HepG2 (cell line): ENCODE results near the gene CACNA2D1. TPM values are rescaled to one million over a fixed set of nuclear protein-coding genes. Genes with fewer than 3 reads are reported as not detected.

ENCODE experiments used
- ATAC-seq: fragments of 200-7000 bp; cut with Tn5 transposase; 3 replicates; pipeline ENCODE4 v1.9.1; 2020; ENCODE audit warnings: mild to moderate bottlenecking, moderate library complexity
- BruUV-seq: library from RNA; stranded (reverse); fragments of 400-500 nt; replicated peaks from 2 replicates; lab custom pipeline; 2021; lab: Mats Ljungman, UMichigan
- CTCF ChIA-PET: fragments of 300-600 bp; formaldehyde crosslinking; extraction: SDS; loops from one replicate; lab custom pipeline; 2021; ENCODE audit warnings: low total read pairs, inconsistent platforms, low intra/inter-chr PET ratio; lab: Yijun Ruan, JAX
- POLR2A ChIA-PET: fragments of 350-600 bp; sonication (Branson Sonifier 250); formaldehyde crosslinking; loops from one replicate; lab custom pipeline; 2020; ENCODE audit warnings: antibody characterized with exemption, inconsistent platforms; lab: Yijun Ruan, JAX
- DNase-seq: peaks from one replicate; pipeline ENCODE4 v3.0.0-alpha.2; 2015; ENCODE audit warnings: low spot score
- FAIRE-seq: peaks from 3 replicates; lab custom pipeline; 2011; peaks lifted over from hg19 to GRCh38; lab: Jason Lieb, UNC
- H2AFZ ChIP-seq: one replicate; pipeline ENCODE4 v1.6.1; 2011; ENCODE audit warnings: low read length, inconsistent platforms
- H3K27ac ChIP-seq: fragments of 300-600 bp; 3 replicates; pipeline ENCODE4 v1.8.0; 2011; ENCODE audit warnings: mixed run types, mild to moderate bottlenecking, mixed read lengths, low read length, inconsistent platforms; ENCODE audit not compliant: insufficient read depth; ENCODE audit errors: extremely low read length
- H3K27me3 ChIP-seq, 2 experiments: fragments of 200-600 bp in 1 of 2; 2 replicates in 1 of 2; 3 replicates in 1 of 2; pipeline versions ENCODE4 v1.6.0 to v1.8.0; 2011; ENCODE audit warnings: low read length in 2 of 2, mild to moderate bottlenecking in 2 of 2, moderate library complexity in 2 of 2, inconsistent platforms in 1 of 2; ENCODE audit not compliant: insufficient read depth in 2 of 2, control insufficient read depth in 1 of 2
- H3K36me3 ChIP-seq, 2 experiments: fragments of 200-600 bp in 1 of 2; replicated peaks in 1 of 2; 2 replicates in 1 of 2; 3 replicates in 1 of 2; pipeline versions ENCODE4 v1.5.1 to v1.8.0; 2011; ENCODE audit warnings: low read length in 2 of 2, inconsistent platforms in 1 of 2; ENCODE audit not compliant: insufficient read depth in 2 of 2, control insufficient read depth in 1 of 2
- H3K4me1 ChIP-seq: 2 replicates; pipeline ENCODE4 v1.5.1; 2012; ENCODE audit warnings: low read length, inconsistent platforms; ENCODE audit not compliant: insufficient read depth
- H3K4me2 ChIP-seq: 2 replicates; pipeline ENCODE4 v1.6.0; 2011; ENCODE audit warnings: low read depth, low read length, inconsistent platforms
- H3K4me3 ChIP-seq, 3 experiments: fragments of 200-600 bp in 1 of 3; sonication (generic), shearing (Covaris generic) in 1 of 3; replicated peaks in 1 of 3; 2 replicates each; pipeline ENCODE4 v1.5.1; 2011 to 2016; ENCODE audit warnings: low read length in 3 of 3, inconsistent platforms in 2 of 3, low read depth in 2 of 3, mild to moderate bottlenecking in 2 of 3, control low read depth in 1 of 3, mixed read lengths in 1 of 3; ENCODE audit not compliant: insufficient read depth in 1 of 3
- H3K79me2 ChIP-seq: one replicate; pipeline ENCODE4 v1.6.1; 2011; ENCODE audit warnings: low read length, inconsistent platforms; ENCODE audit not compliant: insufficient read depth
- H3K9ac ChIP-seq: 2 replicates; pipeline ENCODE4 v1.6.0; 2011; ENCODE audit warnings: mild to moderate bottlenecking, low read depth, low read length, inconsistent platforms; ENCODE audit not compliant: insufficient read depth
- H3K9me3 ChIP-seq: 2 replicates; pipeline ENCODE4 v1.5.1; 2012; ENCODE audit warnings: mild to moderate bottlenecking, low read length
- H4K20me1 ChIP-seq: 2 replicates; pipeline ENCODE4 v1.6.0; 2011; ENCODE audit warnings: inconsistent platforms, mild to moderate bottlenecking, low read length, moderate library complexity; ENCODE audit not compliant: insufficient read depth
- ATAD3A ChIP-seq: sonication (generic); formaldehyde crosslinking; IDR thresholded peaks from 2 replicates; pipeline ENCODE4 v1.4.0; 2020; ENCODE audit warnings: missing genetic modification reagents
- ATF1 ChIP-seq: IDR thresholded peaks from 2 replicates; pipeline ENCODE4 v1.6.1; 2016; ENCODE audit warnings: mild to moderate bottlenecking, control low read depth
- ATRX ChIP-seq: sonication (generic); formaldehyde crosslinking; IDR thresholded peaks from 2 replicates; pipeline ENCODE4 v1.4.0; 2020; ENCODE audit warnings: missing genetic modification reagents, borderline replicate concordance
- GABPB1 ChIP-seq: IDR thresholded peaks from 2 replicates; pipeline ENCODE4 v1.6.1; 2016; ENCODE audit warnings: mild to moderate bottlenecking, missing genetic modification reagents, moderate library complexity, missing compliant biosample characterization
- GATAD2A ChIP-seq: IDR thresholded peaks from 2 replicates; pipeline ENCODE4 v1.6.1; 2016
- MYNN ChIP-seq: sonication (generic); formaldehyde crosslinking; IDR thresholded peaks from 2 replicates; pipeline ENCODE4 v1.4.0; 2020; ENCODE audit warnings: mild to moderate bottlenecking, low read depth, missing genetic modification reagents
- SNAPC5 ChIP-seq: sonication (generic); formaldehyde crosslinking; IDR thresholded peaks from 2 replicates; pipeline ENCODE4 v1.8.1; 2023; ENCODE audit warnings: mild to moderate bottlenecking, missing genetic modification reagents, borderline replicate concordance
- THRA ChIP-seq: sonication (generic); formaldehyde crosslinking; IDR thresholded peaks from 2 replicates; pipeline ENCODE4 v1.4.0; 2020; ENCODE audit warnings: missing genetic modification reagents, borderline replicate concordance
- ZBTB25 ChIP-seq: IDR thresholded peaks from 2 replicates; pipeline ENCODE4 v1.6.1; 2018; ENCODE audit warnings: missing genetic modification reagents
- ZBTB7A ChIP-seq: sonication (generic); formaldehyde crosslinking; IDR thresholded peaks from 2 replicates; pipeline ENCODE4 v1.8.0; 2022; ENCODE audit warnings: mild to moderate bottlenecking, missing genetic modification reagents
- ZMYM2 ChIP-seq: sonication (generic); formaldehyde crosslinking; IDR thresholded peaks from 2 replicates; pipeline ENCODE4 v1.8.0; 2022; ENCODE audit warnings: mild to moderate bottlenecking, missing genetic modification reagents
- ZNF12 ChIP-seq: sonication (generic); formaldehyde crosslinking; IDR thresholded peaks from 2 replicates; pipeline ENCODE4 v1.5.0; 2020; ENCODE audit warnings: missing genetic modification reagents
- ZNF224 ChIP-seq: sonication (generic); formaldehyde crosslinking; IDR thresholded peaks from 2 replicates; pipeline ENCODE4 v1.5.0; 2020; ENCODE audit warnings: mild to moderate bottlenecking, missing genetic modification reagents
- ZNF264 ChIP-seq: sonication (generic); formaldehyde crosslinking; IDR thresholded peaks from 2 replicates; pipeline ENCODE4 v1.4.0; 2020; ENCODE audit warnings: missing genetic modification reagents
- ZNF550 ChIP-seq: sonication (generic); formaldehyde crosslinking; IDR thresholded peaks from 2 replicates; pipeline ENCODE4 v1.4.0; 2020; ENCODE audit warnings: mild to moderate bottlenecking, missing genetic modification reagents, borderline replicate concordance
- ZNF629 ChIP-seq: sonication (generic); formaldehyde crosslinking; conservative IDR thresholded peaks from 2 replicates; pipeline ENCODE4 v1.5.0; 2020; ENCODE audit warnings: missing genetic modification reagents
- ZNF883 ChIP-seq: sonication (generic); formaldehyde crosslinking; IDR thresholded peaks from 2 replicates; pipeline ENCODE4 v1.5.1; 2020; ENCODE audit warnings: mild to moderate bottlenecking, missing genetic modification reagents; ENCODE audit errors: not compliant biosample characterization
- WGBS: methylation state at CpG from one replicate; pipeline ENCODE4 v1.1.6; 2017; ENCODE audit warnings: low lambda C conversion rate; 5-methylcytosine and 5-hydroxymethylcytosine counted together
- in situ Hi-C: cut with HindIII; loops from 2 replicates; pipeline ENCODE4 v1.10.0; 2017; ENCODE audit warnings: low pct_unique_long_range_greater_than_20kb; ENCODE audit not compliant: extremely low pct_ligation_motif_present
- intact Hi-C: fragments of 100-400 bp; cut with micrococcal nuclease; formaldehyde crosslinking; loops from one replicate; pipeline ENCODE4 v1.10.0; 2022; ENCODE audit not compliant: unreplicated experiment
- polyA plus RNA-seq, 8 experiments: library from polyadenylated mRNA; depleted of rRNA in 3 of 8; stranded (reverse) in 7 of 8; unstranded in 1 of 8; fragments of >200 nt; fragmentation: Illumina TruSeq in 4 of 8; extraction: Trizol in 4 of 8; gene quantifications; 2 replicates each; pipeline versions ENCODE4 v1.2.1 to v1.2.3, GENCODE V29; 2011 to 2016; ENCODE audit warnings: low read depth in 4 of 8, missing spikeins in 1 of 8, mixed read lengths in 1 of 8; ENCODE audit not compliant: insufficient read depth in 1 of 8
- total RNA-seq, 5 experiments: library from RNA; depleted of rRNA; stranded (reverse); fragments of >200 nt; fragmentation: Illumina TruSeq; extraction: Trizol; gene quantifications; 2 replicates each; pipeline ENCODE4 v1.2.3, GENCODE V29; 2016; ENCODE audit warnings: low read depth in 1 of 5
- TF ChIP-seq, protein P1 (sequence below): IDR thresholded peaks from 2 replicates; pipeline ENCODE4 v1.6.1; 2016; ENCODE audit warnings: mild to moderate bottlenecking, missing biosample characterization, missing genetic modification reagents
- TF ChIP-seq, protein P2 (sequence below): IDR thresholded peaks from 2 replicates; pipeline ENCODE4 v1.6.1; 2012; ENCODE audit warnings: inconsistent platforms
- TF ChIP-seq, protein P3 (sequence below): sonication (generic); formaldehyde crosslinking; IDR thresholded peaks from 2 replicates; pipeline ENCODE4 v1.8.1; 2023; ENCODE audit warnings: mild to moderate bottlenecking, moderate library complexity, missing genetic modification reagents

The CACNA2D1 gene
- total and polyA plus RNA-seq, 2 of the 13 experiments (the other 11 are each of a cell fraction or from before 2014, with no cell fraction given) = not detected

GRCh38 chr7:82021036-82021435 lies 422.5 kb downstream of the CACNA2D1 start (continued):
- TF ChIP-seq, protein P1, sequence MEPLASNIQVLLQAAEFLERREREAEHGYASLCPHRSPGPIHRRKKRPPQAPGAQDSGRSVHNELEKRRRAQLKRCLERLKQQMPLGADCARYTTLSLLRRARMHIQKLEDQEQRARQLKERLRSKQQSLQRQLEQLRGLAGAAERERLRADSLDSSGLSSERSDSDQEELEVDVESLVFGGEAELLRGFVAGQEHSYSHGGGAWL (CRISPR knock-in tag) = no peak
- TF ChIP-seq GABPB1 = no peak
- no peak for TF ChIP-seq ZNF629
- TF ChIP-seq ZBTB25 (CRISPR knock-in tag) = no peak

DNA sequence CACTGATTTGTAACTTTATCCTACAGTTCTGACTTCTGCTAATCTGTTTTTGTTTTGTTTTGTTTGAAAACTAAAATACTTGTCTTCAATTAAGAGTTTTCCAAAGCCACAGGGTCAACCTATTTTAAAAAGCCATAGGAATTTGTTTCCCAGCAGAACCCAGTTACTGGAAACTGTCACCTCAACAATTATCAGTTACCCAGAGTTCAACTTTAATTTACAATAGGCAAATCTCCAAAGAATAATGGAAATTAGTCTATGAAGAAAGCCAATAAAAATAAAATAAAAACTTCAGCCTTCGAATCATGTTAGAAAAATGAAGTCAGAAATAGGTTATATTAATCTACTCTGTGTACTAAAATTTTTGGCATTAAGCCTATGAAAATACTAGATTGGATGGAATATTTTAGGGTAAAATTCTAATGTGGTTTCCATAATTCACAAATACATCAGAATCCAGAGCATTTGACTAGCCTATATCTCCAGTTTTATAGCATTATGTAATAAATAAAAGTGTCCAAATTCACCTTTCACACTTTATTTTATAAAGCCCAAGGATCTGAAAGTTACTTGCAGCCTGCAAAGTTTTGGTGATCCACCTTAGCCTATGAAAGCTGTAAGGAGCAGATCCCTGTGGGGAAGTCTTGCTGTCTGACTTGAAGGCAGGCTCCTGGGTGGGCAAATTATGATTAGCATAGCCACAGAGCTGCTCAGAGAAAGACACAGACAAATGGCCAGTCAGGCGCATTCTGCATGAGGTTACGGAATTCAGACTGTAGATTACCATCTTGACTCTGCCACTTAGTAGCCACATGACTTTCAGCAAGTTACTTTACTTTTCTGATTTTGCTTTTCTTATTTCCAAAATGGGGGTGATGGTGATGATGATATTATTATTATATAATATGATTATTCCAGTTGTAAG lies 423.8 kb downstream of the CACNA2D1 start:
- Histone ChIP-seq H3K9ac (no peak overlapping the region), H3K27me3 (no peaks in the 10 kb centered on the region), H3K79me2 (no peaks in the 10 kb centered on the region), H3K9me3 (no peaks in the 10 kb centered on the region), H4K20me1 (no peaks in the 10 kb centered on the region), H3K4me3 (no peak overlapping the region), H3K4me2 (no peak overlapping the region), H3K27ac (no peak overlapping the region), H3K4me1 (no peaks in the 10 kb centered on the region), H3K36me3 (no peaks in the 10 kb centered on the region), H2AFZ (no peak overlapping the region)
- under 1% methylated on average over 3 of the region's 3 CpGs for WGBS
- intact Hi-C loops = loop anchor here (5.0 kb wide), 1 partner anchor 538 kb away; no protein-coding TSS in a partner anchor
- FAIRE-seq (no peak), ATAC-seq (no peak), DNase-seq (no peak)
- POLR2A ChIA-PET = no interaction called here
- BruUV-seq = no TSS peak
- CTCF ChIA-PET = no interaction called here
- in situ Hi-C loops = no loop called here
- TF ChIP-seq ATAD3A (CRISPR knock-in tag) (no peak), SNAPC5 (CRISPR knock-in tag) (no peak), THRA (CRISPR knock-in tag) (no peak), GATAD2A (no peak), ATRX (CRISPR knock-in tag) (no peak), MYNN (no peak), ZMYM2 (CRISPR knock-in tag) (no peak), ZNF550 (CRISPR knock-in tag) (no peak), ZNF264 (CRISPR knock-in tag) (no peak), ATF1 (CRISPR knock-in tag) (no peak), ZNF224 (CRISPR knock-in tag) (no peak), ZBTB7A (CRISPR knock-in tag) (no peak), ZNF883 (CRISPR knock-in tag) (no peak), ZNF12 (CRISPR knock-in tag) (no peak)
- TF ChIP-seq, protein P2, sequence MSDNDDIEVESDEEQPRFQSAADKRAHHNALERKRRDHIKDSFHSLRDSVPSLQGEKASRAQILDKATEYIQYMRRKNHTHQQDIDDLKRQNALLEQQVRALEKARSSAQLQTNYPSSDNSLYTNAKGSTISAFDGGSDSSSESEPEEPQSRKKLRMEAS = no peak
- TF ChIP-seq, protein P3, sequence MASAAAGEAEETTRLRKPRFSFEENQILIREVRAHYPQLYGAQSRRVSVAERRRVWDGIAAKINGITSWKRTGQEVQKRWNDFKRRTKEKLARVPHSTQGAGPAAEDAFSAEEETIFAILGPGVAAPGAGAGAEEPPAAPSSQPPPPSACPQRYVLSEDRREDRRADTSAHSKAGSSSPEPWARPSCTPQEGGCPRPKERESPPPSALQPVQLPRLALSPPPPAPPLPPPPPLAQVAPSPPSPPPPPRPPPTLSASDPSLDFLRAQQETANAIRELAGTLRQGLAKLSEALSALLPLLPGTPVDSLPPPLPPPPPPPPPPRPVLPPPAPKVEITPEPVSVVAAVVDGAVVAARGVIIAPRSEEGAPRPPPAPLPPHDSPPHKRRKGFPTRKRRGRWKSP = no peak
